GM19463 (cell line): ENCODE data around the gene ZC3HAV1.
"Not testable (repeated sequence)": the region's sequence is repeated elsewhere in the genome, so short reads cannot be mapped to it uniquely, and the experiment has no call there.

Experiments used
- ATAC-seq: cut with Tn5 transposase; IDR thresholded peaks from one replicate; pipeline ENCODE4 v1.9.1; 2021; ENCODE audit warnings: mild to moderate bottlenecking, moderate library complexity; ENCODE audit not compliant: unreplicated experiment

Gene ZC3HAV1

DNA sequence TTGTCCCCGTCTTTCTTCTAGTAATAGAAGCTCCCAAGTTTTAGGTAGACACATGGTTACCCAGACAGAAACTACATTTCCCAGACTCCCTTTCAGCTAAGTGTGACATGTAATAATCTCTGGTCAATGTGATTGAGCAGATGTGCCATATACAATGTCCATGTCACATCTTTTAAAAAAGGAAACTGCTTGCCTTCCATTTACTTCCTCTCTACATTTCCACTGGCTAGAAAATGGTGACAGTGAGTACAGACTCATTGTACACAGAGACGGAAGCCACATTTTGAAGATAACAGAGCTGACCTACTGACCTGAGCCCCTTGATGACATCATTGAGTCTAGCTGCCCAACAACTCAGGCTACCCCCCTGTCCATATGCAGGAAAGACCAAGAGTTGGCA, 21.3 kb downstream of the ZC3HAV1 start:
- ATAC-seq, result no peak

- ATAC-seq, result no peak
These were observed 22.3 kb downstream of the ZC3HAV1 start for GRCh38 chr7:139087212-139087611.

DNA sequence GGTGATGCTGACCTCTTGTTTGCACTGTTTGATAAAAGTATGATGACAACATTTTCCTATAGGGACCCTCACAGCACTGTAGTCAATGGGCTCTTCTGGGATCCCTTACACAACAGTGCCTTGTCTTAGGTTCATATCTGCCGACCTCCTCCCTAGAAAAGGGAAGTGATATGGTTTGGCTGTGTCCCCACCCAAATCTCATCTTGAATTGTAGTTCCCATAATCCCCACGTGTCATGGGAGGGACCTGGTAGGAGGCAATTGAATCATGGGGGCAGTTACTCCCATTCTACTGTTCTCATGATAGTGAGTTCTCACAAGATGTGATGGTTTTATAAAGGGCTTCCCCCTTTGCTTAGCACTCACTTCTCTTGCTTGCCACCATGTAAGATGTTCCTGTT, 23.1 kb downstream of the ZC3HAV1 start:
- ATAC-seq, result no peak

DNA sequence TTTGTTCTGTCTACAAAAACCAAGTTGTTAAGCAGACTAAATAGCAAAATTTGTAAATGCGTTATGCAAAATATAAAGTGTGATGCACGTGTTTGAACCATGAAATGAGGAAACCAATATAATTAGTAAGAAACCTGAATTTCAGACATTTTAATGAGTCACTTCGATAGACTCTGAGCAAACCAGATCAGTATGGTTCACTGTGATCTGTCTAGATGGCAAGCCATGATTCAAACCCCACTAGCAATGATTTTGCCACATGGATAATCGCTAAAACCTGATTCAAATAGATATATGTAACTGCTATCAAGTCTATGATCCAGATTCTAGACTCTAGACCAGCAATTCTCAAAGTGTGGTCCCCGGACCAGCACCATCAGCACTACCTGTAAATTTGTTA, 24.8 kb downstream of the ZC3HAV1 start:
- no peak for ATAC-seq

- ATAC-seq, result no peak
These were observed 27.9 kb downstream of the ZC3HAV1 start for GRCh38 chr7:139081584-139081983.

DNA sequence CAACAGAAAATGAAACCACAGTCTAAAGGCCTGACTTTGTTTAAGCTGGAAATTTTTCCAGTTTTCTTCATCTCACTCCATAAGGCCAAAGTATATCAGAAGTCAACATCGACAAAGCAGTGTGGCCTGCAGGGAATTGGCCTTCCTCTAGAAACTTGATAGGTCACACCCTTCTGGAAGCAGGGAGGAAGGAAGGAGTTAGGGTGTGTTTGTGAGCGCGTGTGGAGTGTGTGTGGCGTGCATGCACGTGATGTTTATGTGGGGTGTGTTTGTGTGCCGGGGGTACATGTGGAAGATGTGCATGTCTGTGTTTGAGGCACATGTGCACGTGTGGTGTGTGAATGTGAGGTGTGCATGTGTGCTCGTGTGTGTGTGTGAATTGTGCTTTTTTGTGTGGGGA, 28.6 kb downstream of the ZC3HAV1 start:
- ATAC-seq, result no peak

DNA sequence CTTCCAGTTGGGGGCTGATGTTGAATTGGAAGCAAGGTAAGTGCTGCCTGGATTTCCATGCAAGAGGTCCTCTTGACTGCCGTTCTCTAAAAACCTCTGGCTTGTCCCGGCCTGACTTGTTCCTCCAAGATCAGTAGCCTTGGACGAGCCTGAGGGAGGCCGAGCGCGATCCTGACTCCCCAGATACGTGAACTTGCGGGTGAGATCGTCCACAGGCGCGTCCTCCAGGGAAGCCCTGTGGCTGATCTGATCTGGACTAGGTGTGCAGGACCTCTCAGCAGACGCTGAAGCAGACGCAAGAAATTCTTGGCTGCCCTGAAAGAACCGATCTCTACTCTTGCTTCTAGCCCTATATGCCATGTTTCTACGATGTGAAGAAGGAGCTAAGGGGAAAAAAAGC, 29.7 kb downstream of the ZC3HAV1 start:
- ATAC-seq, result no peak

DNA sequence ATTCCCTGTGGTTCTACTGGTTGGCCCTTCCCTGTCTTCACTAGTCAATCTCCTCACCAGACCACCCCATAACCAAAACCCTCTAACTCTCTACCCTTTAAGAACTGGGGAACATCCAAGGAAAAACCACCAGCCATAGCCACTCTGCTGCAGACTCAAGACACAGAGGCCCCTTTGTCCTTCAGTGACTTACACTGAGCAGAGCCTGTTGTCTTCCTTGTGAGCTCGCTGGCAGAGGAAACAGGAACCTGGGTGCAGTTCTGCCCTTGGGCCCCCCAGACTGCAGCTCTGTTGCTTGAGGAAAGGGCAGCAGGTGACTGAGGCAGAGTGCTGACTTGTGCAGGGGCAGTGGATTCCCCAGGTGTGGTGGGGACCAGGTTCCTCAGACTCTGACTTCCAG, 30.6 kb downstream of the ZC3HAV1 start:
- no peak for ATAC-seq

- no peak for ATAC-seq
These were observed 31.1 kb downstream of the ZC3HAV1 start for GRCh38 chr7:139078399-139078798.

DNA sequence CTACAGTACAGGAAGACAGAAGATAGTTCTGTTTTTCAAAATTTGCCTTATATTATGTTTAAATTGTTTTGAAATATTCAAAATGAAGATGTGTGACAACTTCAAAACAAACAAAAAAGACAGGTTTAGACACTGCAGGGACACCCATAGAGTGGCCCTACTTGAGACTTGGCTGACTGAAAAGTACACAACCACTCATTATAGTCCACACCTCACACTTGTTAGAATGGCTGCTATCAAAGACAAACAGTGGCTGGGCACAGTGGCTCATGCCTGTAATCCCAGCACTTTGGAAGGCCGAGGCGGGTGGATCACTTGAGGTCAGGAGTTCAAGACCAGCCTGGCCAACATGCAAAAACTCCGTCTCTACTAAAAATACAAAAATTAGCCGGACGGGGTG, 31.8 kb downstream of the ZC3HAV1 start:
- not testable (repeated sequence) for ATAC-seq

DNA sequence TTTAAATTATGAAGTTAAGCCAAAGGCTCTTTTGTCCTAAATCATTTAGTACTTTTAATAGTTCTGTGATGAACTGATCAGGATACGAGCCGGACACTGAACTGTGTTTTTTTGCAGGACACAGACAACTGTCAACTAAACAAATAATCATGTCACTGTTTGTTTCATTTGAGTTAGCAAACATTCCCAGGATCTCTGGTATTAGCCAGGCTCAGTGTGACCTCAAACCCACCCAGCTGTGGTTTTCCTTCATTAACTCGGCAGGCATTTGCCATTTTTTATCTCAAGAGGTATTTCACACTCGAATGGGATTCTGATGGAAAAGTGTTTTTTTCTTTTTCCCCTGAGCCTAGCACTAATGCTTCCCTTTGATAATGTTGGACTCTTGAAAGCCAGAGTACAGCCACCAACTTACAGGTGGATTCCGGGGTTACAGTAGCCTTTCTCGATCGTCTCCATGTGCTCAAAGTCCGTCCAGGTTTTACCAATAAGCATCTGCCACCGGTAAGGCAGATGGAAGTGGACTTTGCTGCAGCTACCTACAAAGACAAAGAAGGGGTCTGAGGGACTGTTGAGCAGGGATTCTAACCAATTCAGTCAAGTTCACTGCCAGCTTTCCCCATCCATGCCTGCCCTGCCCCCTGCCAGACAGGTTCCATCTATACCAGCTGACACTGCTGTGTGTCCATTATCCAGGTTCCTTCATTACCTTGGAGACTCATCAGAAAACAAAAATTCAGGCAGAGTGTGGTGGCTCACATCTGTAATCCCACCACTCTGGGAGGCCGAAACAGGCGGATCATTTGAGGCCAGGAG, 33.4 kb downstream of the ZC3HAV1 start:
- no peak for ATAC-seq

GRCh38 chr7:139075031-139075652, 34.4 kb downstream of the ZC3HAV1 start:
- peak; percentile 86 for ATAC-seq

DNA sequence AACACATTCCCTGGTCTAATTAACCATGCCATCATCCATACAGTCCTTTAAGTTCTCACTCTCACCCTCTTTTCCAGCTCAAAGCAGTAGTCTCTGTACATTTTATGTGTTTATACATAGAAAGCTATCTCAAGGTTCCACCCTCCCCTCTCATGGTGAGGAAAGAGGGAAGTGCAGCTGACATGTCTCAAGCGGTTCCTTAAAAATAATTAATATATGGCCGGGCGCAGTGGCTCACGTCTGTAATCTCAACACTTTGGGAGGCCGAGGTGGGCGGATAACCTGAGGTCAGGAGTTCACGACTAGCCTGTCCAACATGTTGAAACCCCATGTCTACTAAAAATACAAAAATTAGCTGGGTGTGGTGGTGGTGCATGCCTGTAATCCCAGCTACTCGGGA, 36.7 kb downstream of the ZC3HAV1 start:
- no peak for ATAC-seq

DNA sequence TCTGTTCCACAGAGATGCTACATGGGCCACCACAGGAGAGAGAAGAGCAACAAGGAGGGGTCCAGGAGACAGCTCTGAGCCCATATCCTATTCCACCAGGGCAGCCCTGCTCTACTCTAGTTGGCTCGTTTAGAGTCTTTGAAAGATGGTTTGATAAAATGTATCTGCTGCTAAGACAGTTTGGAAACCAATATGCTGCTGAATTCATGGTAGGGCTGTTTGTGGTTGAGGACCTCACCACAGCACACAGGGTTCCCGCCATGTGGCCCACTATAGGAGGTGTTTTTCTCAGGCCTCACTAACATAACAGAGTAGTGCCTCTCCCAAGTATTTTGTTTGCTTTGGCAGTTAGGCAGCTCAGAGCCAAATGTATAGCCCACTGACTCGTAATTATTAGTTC, 37.8 kb downstream of the ZC3HAV1 start:
- ATAC-seq, result no peak

DNA sequence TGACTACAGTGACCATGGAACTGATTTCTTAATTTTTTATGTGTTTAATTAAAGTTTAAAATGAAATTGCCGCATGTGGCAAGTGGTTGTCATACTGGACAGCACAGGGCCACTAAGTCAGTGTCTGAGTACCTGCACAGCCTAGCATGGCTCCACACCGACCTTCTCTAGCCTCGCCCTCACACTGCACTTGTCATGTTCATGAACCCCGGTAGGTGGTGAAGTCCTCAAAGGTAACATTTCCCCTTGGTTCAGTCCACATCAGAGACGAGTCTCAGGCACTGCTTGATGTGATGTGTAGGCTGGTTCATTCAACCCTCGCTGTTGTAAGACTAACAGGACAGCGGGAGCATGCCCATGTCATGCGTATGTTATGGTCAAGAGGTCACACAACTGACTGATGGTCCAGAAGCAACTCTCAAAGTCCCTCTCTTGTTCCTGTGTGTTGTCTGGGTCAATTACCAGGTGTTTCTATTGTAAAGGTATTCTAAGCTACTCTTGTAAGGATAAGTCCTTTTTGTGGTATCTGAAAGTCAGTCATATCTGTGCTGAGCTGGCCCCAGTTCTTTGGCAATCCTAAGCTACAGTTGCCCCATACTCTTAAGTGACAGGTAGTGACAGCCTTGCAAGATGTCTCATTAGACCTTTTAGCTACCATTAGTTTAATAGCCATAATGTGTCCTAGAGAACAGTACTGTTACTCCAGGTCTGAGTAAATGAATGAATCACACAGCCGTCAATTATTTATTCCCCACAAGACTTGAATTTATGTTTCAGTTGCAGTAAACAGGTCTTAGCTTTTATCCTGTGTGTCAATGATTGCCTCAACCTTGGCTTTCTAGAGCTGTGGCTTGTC, 40.7 kb downstream of the ZC3HAV1 start:
- no peak for ATAC-seq

- no peak for ATAC-seq
These were observed 43.2 kb downstream of the ZC3HAV1 start for GRCh38 chr7:139066315-139066714.

- ATAC-seq, result no peak
These were observed 44.2 kb downstream of the ZC3HAV1 start for GRCh38 chr7:139065323-139065722.

DNA sequence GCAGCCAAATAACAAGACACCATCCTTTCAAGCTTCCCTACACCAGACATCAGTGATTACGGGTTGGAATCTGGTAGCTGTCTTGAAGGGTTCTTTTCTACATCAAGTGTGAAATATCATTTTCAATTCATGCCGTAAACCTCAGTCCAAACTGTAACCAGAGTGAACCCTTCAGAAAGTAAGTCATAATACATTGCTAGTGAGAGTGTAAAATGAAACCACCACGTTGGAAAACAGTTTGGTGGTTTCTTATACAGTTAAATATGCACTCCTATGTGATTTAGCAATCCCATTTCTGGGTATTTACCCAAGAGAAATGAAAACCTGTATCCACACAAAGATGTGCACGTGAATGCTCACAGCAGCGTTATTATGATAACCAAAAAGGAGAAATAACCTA, 48.1 kb downstream of the ZC3HAV1 start:
- no peak for ATAC-seq

DNA sequence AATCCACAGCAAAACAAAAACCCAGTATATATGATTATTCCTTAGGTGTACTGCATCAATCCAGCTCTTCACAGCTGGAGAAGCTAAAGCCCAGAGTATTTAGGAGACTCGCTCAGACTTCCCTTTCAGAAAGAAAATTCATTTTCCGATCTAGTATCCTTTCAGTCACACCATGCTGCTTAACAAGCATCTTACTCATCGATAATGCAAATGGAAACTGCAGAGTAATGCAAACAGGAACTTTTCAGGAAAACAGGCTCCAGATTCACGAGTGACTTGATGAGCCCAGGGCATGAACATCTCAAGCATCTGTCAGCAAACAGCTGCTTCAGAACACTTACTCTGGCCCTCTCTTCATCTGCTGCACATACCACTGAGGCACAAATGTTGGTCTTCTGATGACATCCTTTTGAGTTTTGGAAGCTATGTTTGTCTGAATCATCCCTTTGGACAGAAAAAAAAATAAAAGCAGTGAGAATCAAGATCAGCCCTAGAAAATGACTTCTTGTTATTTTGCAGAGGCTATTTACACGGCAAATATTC, 48.8 kb downstream of the ZC3HAV1 start:
- ATAC-seq, result no peak

DNA sequence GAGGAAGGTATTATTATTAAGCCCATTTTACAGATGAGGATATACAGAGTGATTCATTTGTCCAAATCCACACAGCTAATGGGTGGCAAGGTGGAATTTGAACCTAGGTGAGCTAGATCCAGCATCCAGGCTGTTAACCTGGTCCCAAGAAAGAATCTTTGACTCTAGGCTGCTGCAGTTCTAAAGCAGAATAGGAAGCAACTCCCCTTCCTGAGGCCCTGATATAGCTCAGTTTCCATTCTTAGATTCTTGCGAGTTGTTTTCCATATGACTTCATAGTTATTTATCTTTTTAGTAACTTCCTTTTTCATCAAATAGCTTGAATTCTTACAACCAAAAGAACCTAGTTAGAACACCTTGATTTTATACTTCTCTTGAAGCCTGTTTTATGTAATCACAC, 49.6 kb downstream of the ZC3HAV1 start:
- ATAC-seq, result no peak

DNA sequence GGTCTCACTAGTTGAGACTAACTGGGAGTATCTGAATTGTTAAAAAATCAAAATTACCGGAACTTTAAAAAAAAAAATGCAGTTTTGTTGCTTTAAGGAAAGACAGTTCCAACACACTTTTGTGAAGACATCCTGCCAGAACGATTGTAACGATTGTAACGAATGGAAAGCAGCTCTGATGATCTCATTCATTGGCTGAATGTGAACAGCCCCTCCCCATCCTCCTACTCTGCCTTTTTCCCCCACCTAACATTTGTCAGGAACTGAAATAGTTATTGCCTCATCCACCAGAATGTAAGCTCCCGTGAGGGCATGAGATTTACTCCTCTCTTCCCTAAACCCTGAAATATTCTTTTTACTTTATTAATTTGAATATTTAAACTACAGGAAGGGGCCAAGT, 50.6 kb downstream of the ZC3HAV1 start:
- ATAC-seq, result no peak
